Lower leg skin (tissue), 3 donors: ENCODE data around the gene THAP7.

Source experiments
- POLR2A ChIP-seq, 2 donors: fragments of 450-650 bp; IDR thresholded peaks; one replicate each; pipeline ENCODE4 v1.6.1; 2016 to 2017; ENCODE audit warnings: antibody characterized with exemption in 2 of 2, mild to moderate bottlenecking in 1 of 2, moderate library complexity in 1 of 2
- TF ChIP-seq, protein P1 (sequence below), 3 donors: fragments of 450-650 bp; IDR thresholded peaks; one replicate each; pipeline ENCODE4 v1.5.1; 2016; ENCODE audit warnings: antibody characterized with exemption in 3 of 3, mild to moderate bottlenecking in 3 of 3, moderate library complexity in 2 of 3

DNA sequence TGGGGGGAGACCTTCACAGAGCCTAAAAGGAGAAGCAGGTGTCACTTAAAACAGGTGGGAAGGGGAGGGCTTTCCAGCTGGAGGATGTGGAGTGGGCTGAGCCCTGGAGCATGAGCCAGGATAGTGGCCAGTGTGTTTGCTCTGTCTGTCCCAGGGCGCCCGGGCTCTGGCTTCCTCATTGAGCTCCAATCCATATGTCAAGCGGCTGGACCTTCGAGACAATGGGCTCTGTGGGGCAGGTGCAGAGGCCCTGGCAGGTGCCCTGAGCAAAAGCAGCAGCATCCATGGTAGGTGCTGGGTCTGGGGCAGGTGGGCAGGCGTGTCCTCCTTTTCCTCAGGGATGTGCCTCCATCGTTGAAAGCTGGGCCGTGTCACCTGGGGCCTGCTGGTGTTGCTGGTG is 45.8 kb upstream of the THAP7 start:
- TF ChIP-seq, protein P1, sequence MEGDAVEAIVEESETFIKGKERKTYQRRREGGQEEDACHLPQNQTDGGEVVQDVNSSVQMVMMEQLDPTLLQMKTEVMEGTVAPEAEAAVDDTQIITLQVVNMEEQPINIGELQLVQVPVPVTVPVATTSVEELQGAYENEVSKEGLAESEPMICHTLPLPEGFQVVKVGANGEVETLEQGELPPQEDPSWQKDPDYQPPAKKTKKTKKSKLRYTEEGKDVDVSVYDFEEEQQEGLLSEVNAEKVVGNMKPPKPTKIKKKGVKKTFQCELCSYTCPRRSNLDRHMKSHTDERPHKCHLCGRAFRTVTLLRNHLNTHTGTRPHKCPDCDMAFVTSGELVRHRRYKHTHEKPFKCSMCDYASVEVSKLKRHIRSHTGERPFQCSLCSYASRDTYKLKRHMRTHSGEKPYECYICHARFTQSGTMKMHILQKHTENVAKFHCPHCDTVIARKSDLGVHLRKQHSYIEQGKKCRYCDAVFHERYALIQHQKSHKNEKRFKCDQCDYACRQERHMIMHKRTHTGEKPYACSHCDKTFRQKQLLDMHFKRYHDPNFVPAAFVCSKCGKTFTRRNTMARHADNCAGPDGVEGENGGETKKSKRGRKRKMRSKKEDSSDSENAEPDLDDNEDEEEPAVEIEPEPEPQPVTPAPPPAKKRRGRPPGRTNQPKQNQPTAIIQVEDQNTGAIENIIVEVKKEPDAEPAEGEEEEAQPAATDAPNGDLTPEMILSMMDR (IDR thresholded peaks at IDR 0.05): no peak
- TF ChIP-seq POLR2A (IDR thresholded peaks at IDR 0.05): no peak
